GM12878 (cell line): ENCODE measurements around the gene THSD4. TPM values are rescaled to one million over a fixed set of nuclear protein-coding genes. Genes with fewer than 3 reads are reported as not detected.

ENCODE experiments used
- ATAC-seq: fragments of 200-7000 bp; cut with Tn5 transposase; 3 replicates; pipeline ENCODE4 v1.9.1; 2020; ENCODE audit warnings: mild to moderate bottlenecking, moderate library complexity
- BruUV-seq: library from RNA; stranded (reverse); fragments of 400-500 nt; replicated peaks from 2 replicates; lab custom pipeline; 2021; lab: Mats Ljungman, UMichigan
- CTCF ChIA-PET: fragments of 300-600 bp; sonication (Branson Sonifier 250); formaldehyde crosslinking; extraction: SDS; loops from one replicate; lab custom pipeline; 2021; ENCODE audit warnings: inconsistent platforms; lab: Yijun Ruan, JAX
- POLR2A ChIA-PET: fragments of 350-600 bp; formaldehyde crosslinking; extraction: SDS; loops from one replicate; lab custom pipeline; 2021; ENCODE audit warnings: inconsistent platforms; lab: Charles Lee
- RAD21 ChIA-PET: fragments of 300-600 bp; sonication (Branson Sonifier 250); formaldehyde crosslinking; loops from one replicate; lab custom pipeline; 2023; ENCODE audit warnings: antibody characterized with exemption; ENCODE audit not compliant: unreplicated experiment; lab: Charles Lee
- SMC1A ChIA-PET: fragments of 300-600 bp; sonication (Branson Sonifier 250); formaldehyde crosslinking; loops from one replicate; lab custom pipeline; 2023; ENCODE audit not compliant: unreplicated experiment, uncharacterized antibody; lab: Charles Lee
- DNase-seq: peaks from one replicate; pipeline ENCODE4 v3.0.0-alpha.2; 2011; ENCODE audit warnings: low read depth, low spot score
- FAIRE-seq: peaks from 3 replicates; lab custom pipeline; 2011; peaks lifted over from hg19 to GRCh38; lab: Jason Lieb, UNC
- H2AFZ ChIP-seq: 2 replicates; pipeline ENCODE4 v1.6.0; 2011; ENCODE audit warnings: low read depth, low read length, control low read depth; ENCODE audit not compliant: control insufficient read depth
- H3K27ac ChIP-seq: 2 replicates; pipeline ENCODE4 v1.5.1; 2011; ENCODE audit warnings: control low read depth; ENCODE audit not compliant: control insufficient read depth, insufficient read depth
- H3K27me3 ChIP-seq, 2 experiments: replicated peaks in 1 of 2; 2 replicates each; pipeline versions ENCODE4 v1.6.0 to v1.6.1; 2011; ENCODE audit warnings: low read length in 1 of 2; ENCODE audit not compliant: control insufficient read depth in 2 of 2, insufficient read depth in 2 of 2
- H3K36me3 ChIP-seq, 2 experiments: 2 replicates each; pipeline ENCODE4 v1.5.1; 2011; ENCODE audit warnings: low read length in 1 of 2; ENCODE audit not compliant: control insufficient read depth in 2 of 2, insufficient read depth in 2 of 2
- H3K4me1 ChIP-seq: 2 replicates; pipeline ENCODE4 v1.6.1; 2011; ENCODE audit warnings: mild to moderate bottlenecking, low read length, moderate library complexity, mixed read lengths; ENCODE audit not compliant: control insufficient read depth, insufficient read depth
- H3K4me2 ChIP-seq: 2 replicates; pipeline ENCODE4 v1.6.0; 2011; ENCODE audit warnings: control low read depth; ENCODE audit not compliant: control insufficient read depth, insufficient read depth
- H3K4me3 ChIP-seq: fragments of 200-600 bp; sonication (generic); 2 replicates; pipeline ENCODE4 v1.5.1; 2016
- H3K79me2 ChIP-seq: 2 replicates; pipeline ENCODE4 v1.6.0; 2011; ENCODE audit warnings: low read length; ENCODE audit not compliant: control insufficient read depth, insufficient read depth
- H3K9ac ChIP-seq: 2 replicates; pipeline ENCODE4 v1.8.0; 2011; ENCODE audit warnings: low read length, control low read depth, mixed read lengths; ENCODE audit not compliant: control insufficient read depth, insufficient read depth
- H3K9me3 ChIP-seq: replicated peaks from 3 replicates; pipeline ENCODE4 v1.5.1; 2011; ENCODE audit warnings: mild to moderate bottlenecking, low read length; ENCODE audit not compliant: control insufficient read depth, insufficient read depth
- H4K20me1 ChIP-seq: 2 replicates; pipeline ENCODE4 v1.6.0; 2011; ENCODE audit not compliant: control insufficient read depth, insufficient read depth
- BHLHE40 ChIP-seq, 2 experiments: fragments of 450-650 bp in 1 of 2; IDR thresholded peaks; 2 replicates each; pipeline ENCODE4 v1.6.1; 2011 to 2017; ENCODE audit warnings: low read depth in 2 of 2, borderline replicate concordance in 1 of 2, improper control_type of control experiment in 1 of 2, low read length in 1 of 2, mild to moderate bottlenecking in 1 of 2
- BRCA1 ChIP-seq: IDR thresholded peaks from 2 replicates; pipeline ENCODE4 v1.6.1; 2011; ENCODE audit warnings: low read depth, low read length, improper control_type of control experiment
- CBX3 ChIP-seq: fragments of 200-600 bp; sonication (generic); IDR thresholded peaks from 2 replicates; pipeline ENCODE4 v1.6.1; 2016; ENCODE audit warnings: low read depth, borderline replicate concordance
- CHD4 ChIP-seq: fragments of 200-600 bp; sonication (generic); IDR thresholded peaks from 2 replicates; pipeline ENCODE4 v1.6.1; 2016; ENCODE audit warnings: mild to moderate bottlenecking
- EP300 ChIP-seq, 2 experiments: fragments of 150-350 bp in 1 of 2; IDR thresholded peaks; 2 replicates each; pipeline ENCODE4 v1.6.1; 2011 to 2012; ENCODE audit warnings: low read depth in 2 of 2, low read length in 2 of 2, borderline replicate concordance in 1 of 2, improper control_type of control experiment in 1 of 2, inconsistent platforms in 1 of 2; ENCODE audit not compliant: control insufficient read depth in 1 of 2
- GABPA ChIP-seq: IDR thresholded peaks from 2 replicates; pipeline ENCODE4 v1.6.1; 2014; ENCODE audit warnings: antibody characterized with exemption, low read depth, mild to moderate bottlenecking, inconsistent platforms
- MTA3 ChIP-seq: IDR thresholded peaks from 2 replicates; pipeline ENCODE4 v1.6.1; 2012; ENCODE audit warnings: low read length, inconsistent platforms, borderline replicate concordance
- ZNF207 ChIP-seq: fragments of 450-650 bp; IDR thresholded peaks from 2 replicates; pipeline ENCODE4 v1.6.1; 2014; ENCODE audit warnings: antibody characterized with exemption, mild to moderate bottlenecking, borderline replicate concordance
- ZNF274 ChIP-seq: IDR thresholded peaks from one replicate; pipeline ENCODE4 v1.8.0; 2011; ENCODE audit not compliant: insufficient read length, insufficient read depth
- WGBS: methylation state at CpG from one replicate; pipeline ENCODE4 v1.1.6; 2016; ENCODE audit warnings: low lambda C conversion rate; ENCODE audit not compliant: insufficient replicate concordance, insufficient coverage; ENCODE audit errors: missing lambda C conversion rate; 5-methylcytosine and 5-hydroxymethylcytosine counted together
- in situ Hi-C: fragments of 300-500 bp; cut with MboI; formaldehyde crosslinking; loops from 9 replicates; pipeline ENCODE4 v1.14.3; 2018; ENCODE audit warnings: mixed read lengths
- intact Hi-C: fragments of 100-400 bp; cut with micrococcal nuclease; formaldehyde crosslinking; loops from one replicate; pipeline ENCODE4 v1.14.2; 2022; ENCODE audit not compliant: unreplicated experiment
- polyA plus RNA-seq, 11 experiments: library from polyadenylated mRNA; depleted of rRNA in 4 of 11; unstranded in 6 of 11; stranded (reverse) in 5 of 11; fragments of >200 nt; fragmentation: Nextera tagmentation in 4 of 11; fragmentation: Illumina TruSeq in 1 of 11; extraction: Ambion mirVana in 4 of 11; extraction: Trizol in 1 of 11; gene quantifications; 1 replicate in 1 of 11; 2 replicates in 10 of 11; pipeline versions ENCODE4 v1.2.1 to v1.2.3, GENCODE V29; 2011 to 2016; ENCODE audit warnings: inconsistent platforms in 2 of 11, missing spikeins in 2 of 11, low read depth in 1 of 11
- total RNA-seq, 4 experiments: library from RNA; depleted of rRNA in 3 of 4; stranded (reverse); fragments of >200 nt in 3 of 4; fragmentation: Illumina TruSeq in 1 of 4; extraction: Trizol in 1 of 4; gene quantifications; 2 replicates each; pipeline versions ENCODE4 v1.2.1 to v1.2.3, GENCODE V29; 2013 to 2021
- TF ChIP-seq, protein P1 (sequence below): IDR thresholded peaks from 2 replicates; pipeline ENCODE4 v1.6.1; 2011; ENCODE audit warnings: low read depth, mild to moderate bottlenecking, low read length, moderate library complexity, borderline replicate concordance; ENCODE audit errors: extremely low read depth
- TF ChIP-seq, protein P2 (sequence below): fragments of 450-650 bp; formaldehyde crosslinking; IDR thresholded peaks from 2 replicates; pipeline ENCODE4 v1.5.0; 2022; ENCODE audit warnings: mild to moderate bottlenecking, missing genetic modification characterization
- TF ChIP-seq, protein P3 (sequence below): fragments of 450-650 bp; IDR thresholded peaks from 2 replicates; pipeline ENCODE4 v1.6.1; 2017; ENCODE audit warnings: mild to moderate bottlenecking, low read depth, inconsistent platforms; ENCODE audit not compliant: poor library complexity, severe bottlenecking

The THSD4 gene
- total and polyA plus RNA-seq, 10 of the 15 experiments (the other 5 are each of a cell fraction or from before 2014, with no cell fraction given), result 0.04 to 0.13 (median 0.05) TPM; not detected in 7

DNA sequence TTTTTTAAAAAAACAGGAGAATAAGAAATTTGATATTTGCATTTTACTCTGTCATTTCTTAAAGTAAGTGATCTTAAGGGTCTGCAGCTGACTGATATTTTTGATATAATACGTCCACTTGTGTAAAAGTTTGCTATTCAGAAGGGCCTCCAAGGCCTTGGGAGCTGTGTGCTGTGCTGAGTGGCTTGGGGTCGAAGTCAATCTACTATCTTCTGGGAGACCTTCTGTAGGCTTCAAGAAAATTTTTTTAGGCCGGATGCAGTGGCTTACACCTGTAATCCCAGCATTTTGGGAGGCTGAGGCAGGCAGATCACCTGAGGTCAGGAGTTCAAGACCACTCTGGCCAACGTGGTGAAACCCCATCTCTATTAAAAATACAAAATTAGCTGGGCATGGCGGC is 26.3 kb downstream of the THSD4 start:
- WGBS, result 18% methylated on average over 5 of the region's 5 CpGs
- POLR2A ChIA-PET, result no interaction called here
- no peak overlapping the region for H3K9ac ChIP-seq
- intact Hi-C loops (no loop called here), in situ Hi-C loops (no loop called here)
- H3K4me1 ChIP-seq, result no peaks in the 10 kb centered on the region
- no peak overlapping the region for H3K4me2 ChIP-seq
- H3K9me3 ChIP-seq, result no peaks in the 10 kb centered on the region
- H3K36me3 ChIP-seq, result no peaks in the 10 kb centered on the region
- no peak overlapping the region for H3K4me3 ChIP-seq
- no peak for FAIRE-seq
- no peak overlapping the region for H3K27ac ChIP-seq
- H2AFZ ChIP-seq, result no peak overlapping the region
- RAD21 ChIA-PET, result no interaction called here
- H3K79me2 ChIP-seq, result no peaks in the 10 kb centered on the region
- no peaks in the 10 kb centered on the region for H3K27me3 ChIP-seq
- CTCF ChIA-PET, result no interaction called here
- TF ChIP-seq MTA3, result no peak
- SMC1A ChIA-PET, result no interaction called here
- no peaks in the 10 kb centered on the region for H4K20me1 ChIP-seq
- ATAC-seq, result no peak
- no peak for DNase-seq
- BruUV-seq, result no TSS peak

DNA sequence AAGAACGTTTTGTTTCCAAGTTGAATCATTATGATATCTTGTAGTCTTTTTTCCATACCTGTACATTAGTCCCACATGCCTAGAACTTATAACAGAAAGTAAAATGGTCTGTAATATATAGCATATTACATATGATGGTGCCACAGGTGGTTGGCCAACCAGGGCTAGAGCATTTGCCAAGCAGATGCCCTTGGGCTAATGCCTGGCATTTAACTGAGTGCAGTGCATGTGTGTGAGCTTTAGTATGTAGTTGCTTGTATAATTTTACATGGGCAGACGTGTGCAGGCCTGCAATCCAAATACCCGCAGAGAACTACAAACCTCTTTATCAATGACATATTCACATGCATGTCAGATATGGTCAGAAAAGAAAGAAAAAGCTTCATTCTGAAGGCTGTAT is 27.5 kb downstream of the THSD4 start:
- FAIRE-seq (no peak), DNase-seq (no peak), ATAC-seq (no peak)
- H3K36me3 ChIP-seq, result no peaks in the 10 kb centered on the region
- intact Hi-C loops, result no loop called here
- H3K4me3 ChIP-seq, result no peak overlapping the region
- no peaks in the 10 kb centered on the region for H3K9me3 ChIP-seq
- in situ Hi-C loops, result no loop called here
- H3K4me2 ChIP-seq, result no peak overlapping the region
- CTCF ChIA-PET, result no interaction called here
- 25% methylated on average over 3 of the region's 3 CpGs for WGBS
- no peaks in the 10 kb centered on the region for H4K20me1 ChIP-seq
- H3K4me1 ChIP-seq, result no peaks in the 10 kb centered on the region
- SMC1A ChIA-PET, result no interaction called here
- no peaks in the 10 kb centered on the region for H3K79me2 ChIP-seq
- no peak overlapping the region for H3K27ac ChIP-seq
- H3K27me3 ChIP-seq, result no peaks in the 10 kb centered on the region
- H2AFZ ChIP-seq, result no peak overlapping the region
- RAD21 ChIA-PET, result no interaction called here
- no TSS peak for BruUV-seq
- no peak overlapping the region for H3K9ac ChIP-seq
- POLR2A ChIA-PET, result no interaction called here
- TF ChIP-seq, protein P1, sequence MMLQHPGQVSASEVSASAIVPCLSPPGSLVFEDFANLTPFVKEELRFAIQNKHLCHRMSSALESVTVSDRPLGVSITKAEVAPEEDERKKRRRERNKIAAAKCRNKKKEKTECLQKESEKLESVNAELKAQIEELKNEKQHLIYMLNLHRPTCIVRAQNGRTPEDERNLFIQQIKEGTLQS, result no peak
- TF ChIP-seq BRCA1 (no peak), BHLHE40 (IDR thresholded peaks at IDR 0.05; ENCODE audit: borderline replicate concordance in 1 of 2, low read depth in 2 of 2, low read length in 1 of 2) (no peak), GABPA (no peak), EP300 (IDR thresholded peaks at IDR 0.05; ENCODE audit: borderline replicate concordance in 1 of 2, control insufficient read depth in 1 of 2, low read depth in 2 of 2, low read length in 2 of 2) (no peak), ZNF274 (no peak), ZNF207 (no peak), CHD4 (no peak), CBX3 (no peak)
- TF ChIP-seq, protein P2, sequence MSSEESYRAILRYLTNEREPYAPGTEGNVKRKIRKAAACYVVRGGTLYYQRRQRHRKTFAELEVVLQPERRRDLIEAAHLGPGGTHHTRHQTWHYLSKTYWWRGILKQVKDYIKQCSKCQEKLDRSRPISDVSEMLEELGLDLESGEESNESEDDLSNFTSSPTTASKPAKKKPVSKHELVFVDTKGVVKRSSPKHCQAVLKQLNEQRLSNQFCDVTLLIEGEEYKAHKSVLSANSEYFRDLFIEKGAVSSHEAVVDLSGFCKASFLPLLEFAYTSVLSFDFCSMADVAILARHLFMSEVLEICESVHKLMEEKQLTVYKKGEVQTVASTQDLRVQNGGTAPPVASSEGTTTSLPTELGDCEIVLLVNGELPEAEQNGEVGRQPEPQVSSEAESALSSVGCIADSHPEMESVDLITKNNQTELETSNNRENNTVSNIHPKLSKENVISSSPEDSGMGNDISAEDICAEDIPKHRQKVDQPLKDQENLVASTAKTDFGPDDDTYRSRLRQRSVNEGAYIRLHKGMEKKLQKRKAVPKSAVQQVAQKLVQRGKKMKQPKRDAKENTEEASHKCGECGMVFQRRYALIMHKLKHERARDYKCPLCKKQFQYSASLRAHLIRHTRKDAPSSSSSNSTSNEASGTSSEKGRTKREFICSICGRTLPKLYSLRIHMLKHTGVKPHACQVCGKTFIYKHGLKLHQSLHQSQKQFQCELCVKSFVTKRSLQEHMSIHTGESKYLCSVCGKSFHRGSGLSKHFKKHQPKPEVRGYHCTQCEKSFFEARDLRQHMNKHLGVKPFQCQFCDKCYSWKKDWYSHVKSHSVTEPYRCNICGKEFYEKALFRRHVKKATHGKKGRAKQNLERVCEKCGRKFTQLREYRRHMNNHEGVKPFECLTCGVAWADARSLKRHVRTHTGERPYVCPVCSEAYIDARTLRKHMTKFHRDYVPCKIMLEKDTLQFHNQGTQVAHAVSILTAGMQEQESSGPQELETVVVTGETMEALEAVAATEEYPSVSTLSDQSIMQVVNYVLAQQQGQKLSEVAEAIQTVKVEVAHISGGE (CRISPR knock-in tag), result no peak
- TF ChIP-seq, protein P3, sequence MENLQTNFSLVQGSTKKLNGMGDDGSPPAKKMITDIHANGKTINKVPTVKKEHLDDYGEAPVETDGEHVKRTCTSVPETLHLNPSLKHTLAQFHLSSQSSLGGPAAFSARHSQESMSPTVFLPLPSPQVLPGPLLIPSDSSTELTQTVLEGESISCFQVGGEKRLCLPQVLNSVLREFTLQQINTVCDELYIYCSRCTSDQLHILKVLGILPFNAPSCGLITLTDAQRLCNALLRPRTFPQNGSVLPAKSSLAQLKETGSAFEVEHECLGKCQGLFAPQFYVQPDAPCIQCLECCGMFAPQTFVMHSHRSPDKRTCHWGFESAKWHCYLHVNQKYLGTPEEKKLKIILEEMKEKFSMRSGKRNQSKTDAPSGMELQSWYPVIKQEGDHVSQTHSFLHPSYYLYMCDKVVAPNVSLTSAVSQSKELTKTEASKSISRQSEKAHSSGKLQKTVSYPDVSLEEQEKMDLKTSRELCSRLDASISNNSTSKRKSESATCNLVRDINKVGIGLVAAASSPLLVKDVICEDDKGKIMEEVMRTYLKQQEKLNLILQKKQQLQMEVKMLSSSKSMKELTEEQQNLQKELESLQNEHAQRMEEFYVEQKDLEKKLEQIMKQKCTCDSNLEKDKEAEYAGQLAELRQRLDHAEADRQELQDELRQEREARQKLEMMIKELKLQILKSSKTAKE, result no peak
